Neuronal stem cell (in vitro differentiated cells): Measurements from ENCODE around the gene PMF1.
"Not testable (repeated sequence)": the region's sequence is repeated elsewhere in the genome, so short reads cannot be mapped to it uniquely, and the experiment has no call there.

Source experiments
- DNase-seq: peaks from one replicate; pipeline ENCODE4 v3.0.0-alpha.2; 2013; ENCODE audit warnings: low spot score
- H2AFZ ChIP-seq: one replicate; pipeline ENCODE4 v1.6.1; 2013; ENCODE audit warnings: mild to moderate bottlenecking, low read length, inconsistent platforms
- H2AK5ac ChIP-seq: 2 replicates; pipeline ENCODE4 v1.6.1; 2013; ENCODE audit warnings: low read depth, mild to moderate bottlenecking, inconsistent platforms, low read length, moderate library complexity, mixed read lengths
- H2BK120ac ChIP-seq: 2 replicates; pipeline ENCODE4 v1.6.1; 2013; ENCODE audit warnings: low read depth, mild to moderate bottlenecking, inconsistent platforms, low read length, moderate library complexity, mixed read lengths
- H2BK12ac ChIP-seq: one replicate; pipeline ENCODE4 v1.6.1; 2013; ENCODE audit warnings: low read length, inconsistent platforms
- H2BK15ac ChIP-seq: 2 replicates; pipeline ENCODE4 v1.6.1; 2013; ENCODE audit warnings: mild to moderate bottlenecking, low read length, inconsistent platforms, mixed read lengths
- H2BK5ac ChIP-seq: one replicate; pipeline ENCODE4 v1.6.1; 2013; ENCODE audit warnings: inconsistent platforms, mild to moderate bottlenecking, low read length, moderate library complexity
- H3K14ac ChIP-seq: one replicate; pipeline ENCODE4 v1.6.1; 2013; ENCODE audit warnings: low read length, inconsistent platforms
- H3K18ac ChIP-seq: 2 replicates; pipeline ENCODE4 v1.6.1; 2013; ENCODE audit warnings: low read length, inconsistent platforms
- H3K23ac ChIP-seq: 2 replicates; pipeline ENCODE4 v1.6.1; 2013; ENCODE audit warnings: low read depth, mild to moderate bottlenecking, mixed read lengths, low read length, inconsistent platforms; ENCODE audit not compliant: poor library complexity
- H3K27ac ChIP-seq: replicated peaks from 3 replicates; pipeline ENCODE4 v1.5.1; 2013; ENCODE audit warnings: low read length, inconsistent platforms
- H3K27me3 ChIP-seq, 3 experiments: 2 replicates each; pipeline ENCODE4 v1.6.1; 2013; ENCODE audit warnings: low read length in 3 of 3, mild to moderate bottlenecking in 2 of 3, inconsistent platforms in 1 of 3, low read depth in 1 of 3, mixed read lengths in 1 of 3, moderate library complexity in 1 of 3; ENCODE audit not compliant: control insufficient read depth in 3 of 3, insufficient read depth in 3 of 3
- H3K36me3 ChIP-seq, 2 donors: replicated peaks in 1 of 2; 2 replicates each; pipeline ENCODE4 v1.6.1; 2013; ENCODE audit warnings: low read length in 2 of 2; ENCODE audit not compliant: control insufficient read depth in 2 of 2, insufficient read depth in 2 of 2
- H3K4ac ChIP-seq: 2 replicates; pipeline ENCODE4 v1.6.1; 2013; ENCODE audit warnings: inconsistent platforms, mild to moderate bottlenecking, low read length, moderate library complexity
- H3K4me1 ChIP-seq, 2 donors: 1 replicate in 1 of 2; 2 replicates in 1 of 2; pipeline ENCODE4 v1.6.1; 2013; ENCODE audit warnings: low read length in 2 of 2, low read depth in 1 of 2; ENCODE audit not compliant: control insufficient read depth in 2 of 2, insufficient read depth in 1 of 2
- H3K4me2 ChIP-seq: one replicate; pipeline ENCODE4 v1.6.1; 2013; ENCODE audit warnings: mild to moderate bottlenecking, low read length, inconsistent platforms; ENCODE audit not compliant: insufficient read depth, poor library complexity, severe bottlenecking
- H3K4me3 ChIP-seq, 2 donors: 2 replicates each; pipeline ENCODE4 v1.5.1; 2013; ENCODE audit warnings: low read length in 2 of 2, mild to moderate bottlenecking in 2 of 2, inconsistent platforms in 1 of 2, moderate library complexity in 1 of 2
- H3K79me1 ChIP-seq: one replicate; pipeline ENCODE4 v1.6.1; 2013; ENCODE audit warnings: low read depth, mild to moderate bottlenecking, inconsistent platforms, low read length, moderate library complexity
- H3K9ac ChIP-seq: one replicate; pipeline ENCODE4 v1.6.1; 2013; ENCODE audit warnings: mild to moderate bottlenecking, low read depth, low read length, inconsistent platforms; ENCODE audit not compliant: poor library complexity
- H3K9me3 ChIP-seq, 2 donors: replicated peaks in 1 of 2; 2 replicates each; pipeline versions ENCODE3 to v1.6.1; 2013; ENCODE audit warnings: low read length in 2 of 2, mild to moderate bottlenecking in 2 of 2, inconsistent platforms in 1 of 2, low read depth in 1 of 2, mixed read lengths in 1 of 2, moderate library complexity in 1 of 2; ENCODE audit not compliant: control insufficient read depth in 2 of 2, insufficient read depth in 1 of 2
- H4K8ac ChIP-seq: one replicate; pipeline ENCODE4 v1.6.1; 2013; ENCODE audit warnings: low read depth, mild to moderate bottlenecking, inconsistent platforms, low read length, moderate library complexity
- H4K91ac ChIP-seq: one replicate; pipeline ENCODE4 v1.6.1; 2013; ENCODE audit warnings: low read length, low read depth, mild to moderate bottlenecking, inconsistent platforms; ENCODE audit not compliant: poor library complexity
- WGBS, 2 donors: extraction: QIAGEN DNeasy Blood & Tissue Kit; methylation state at CpG; one replicate each; pipeline ENCODE4 v1.1.7; 2013; ENCODE audit warnings: missing lambda C conversion rate in 2 of 2, mixed read lengths in 1 of 2; ENCODE audit not compliant: insufficient read length in 2 of 2, insufficient replicate concordance in 1 of 2; ENCODE audit errors: extremely low coverage in 2 of 2; 5-methylcytosine and 5-hydroxymethylcytosine counted together

The PMF1 gene

GRCh38 chr1:156190265-156190664 is 22.5 kb upstream of the PMF1 start:
- H3K4me3 ChIP-seq, H3K4ac ChIP-seq, H4K91ac ChIP-seq, H2AK5ac ChIP-seq, H3K27ac ChIP-seq, H3K9ac ChIP-seq, H2BK15ac ChIP-seq, H3K27me3 ChIP-seq, H3K4me2 ChIP-seq, H3K23ac ChIP-seq, H2BK5ac ChIP-seq, H3K36me3 ChIP-seq, H2BK120ac ChIP-seq, H3K79me1 ChIP-seq, H3K18ac ChIP-seq, H2AFZ ChIP-seq, H3K14ac ChIP-seq, DNase-seq, H4K8ac ChIP-seq: not testable (repeated sequence)
- Histone ChIP-seq H3K9me3 (peaks cover 0 to 16% of the 10 kb centered on the region in 2 donors), H2BK12ac (peak overlapping the region; percentile 18), H3K4me1 (peaks cover 2 to 10% of the 10 kb centered on the region in 2 donors)
- no CpG with 5 or more reads among the region's 4 CpGs for WGBS, 2 donors

- Histone ChIP-seq H3K27me3 (no peaks in the 10 kb centered on the region), H4K8ac (no peak overlapping the region), H3K4me2 (no peak overlapping the region), H2AK5ac (no peak overlapping the region), H3K23ac (no peak overlapping the region), H3K4ac (no peak overlapping the region), H2BK15ac (no peak overlapping the region), H2BK120ac (no peak overlapping the region), H3K4me1 (peaks cover 2 to 10% of the 10 kb centered on the region in 2 donors), H3K14ac (no peak overlapping the region), H2BK5ac (no peak overlapping the region), H3K79me1 (peaks cover 7% of the 10 kb centered on the region), H2AFZ (no peak overlapping the region), H2BK12ac (no peak overlapping the region), H3K18ac (no peak overlapping the region), H4K91ac (no peak overlapping the region), H3K27ac (no peak overlapping the region), H3K4me3 (no peak overlapping the region), H3K9me3 (peaks cover 0 to 8% of the 10 kb centered on the region in 2 donors), H3K36me3 (peaks cover 0 to under 1% of the 10 kb centered on the region in 2 donors), H3K9ac (no peak overlapping the region)
- WGBS, 2 donors: no CpG with 5 or more reads among the region's 4 CpGs
- DNase-seq: no peak
Measured at GRCh38 chr1:156191292-156191964, 21.4 kb upstream of the PMF1 start.

- Histone ChIP-seq H2BK5ac (no peak overlapping the region), H3K4me1 (peaks cover 2 to 10% of the 10 kb centered on the region in 2 donors), H3K4ac (no peak overlapping the region), H2BK12ac (no peak overlapping the region), H2BK15ac (no peak overlapping the region), H3K79me1 (peaks cover 7% of the 10 kb centered on the region), H3K14ac (no peak overlapping the region), H3K36me3 (peaks cover 0 to 2% of the 10 kb centered on the region in 2 donors), H3K4me2 (peak overlapping the region; percentile 47), H3K23ac (no peak overlapping the region), H3K9ac (no peak overlapping the region), H2BK120ac (no peak overlapping the region), H2AFZ (peak overlapping the region; percentile 89), H3K9me3 (peaks cover 0 to 8% of the 10 kb centered on the region in 2 donors), H2AK5ac (peak overlapping the region; percentile 2), H3K27ac (peak overlapping the region; percentile 45), H3K18ac (peak overlapping the region; percentile 53), H3K4me3 (no peak overlapping the region), H4K91ac (no peak overlapping the region), H4K8ac (no peak overlapping the region), H3K27me3 (no peaks in the 10 kb centered on the region)
- no CpG with 5 or more reads among the region's 7 CpGs for WGBS, 2 donors
- no peak for DNase-seq
Measured at GRCh38 chr1:156193208-156193487, 19.7 kb upstream of the PMF1 start.

GRCh38 chr1:156193488-156194299 is 19.1 kb upstream of the PMF1 start, which contains the start of gene SLC25A44:
Gene SLC25A44, plus strand, starts transcription at chr1:156194104. Its CDS starts 5,744 bp downstream, at chr1:156199848.
- Histone ChIP-seq H3K4me2 (peak within 1 kb of the TSS; percentile 77), H3K79me1 (peaks cover 7% of the 10 kb centered on the region), H2BK120ac (no peak within 1 kb of the TSS), H2AK5ac (peak within 1 kb of the TSS; percentile 18), H3K4ac (no peak within 1 kb of the TSS), H2BK12ac (no peak within 1 kb of the TSS), H3K18ac (peak within 1 kb of the TSS; percentile 61), H3K4me3 (peak within 1 kb of the TSS; percentile 77 to 92), H3K27me3 (no peaks in the 10 kb centered on the region), H4K91ac (no peak within 1 kb of the TSS), H3K9ac (peak within 1 kb of the TSS; percentile 91), H3K23ac (peak within 1 kb of the TSS; percentile 66), H2BK15ac (no peak within 1 kb of the TSS), H3K36me3 (peaks cover 0 to 2% of the 10 kb centered on the region in 2 donors), H3K27ac (peak within 1 kb of the TSS; percentile 45), H3K9me3 (peaks cover 0 to 7% of the 10 kb centered on the region in 2 donors), H2BK5ac (peak within 1 kb of the TSS; percentile 33), H4K8ac (no peak within 1 kb of the TSS), H3K4me1 (peaks cover 2 to 10% of the 10 kb centered on the region in 2 donors), H3K14ac (no peak within 1 kb of the TSS), H2AFZ (peak within 1 kb of the TSS; percentile 89)
- DNase-seq: peak; percentile 97
- no CpG with 5 or more reads among the region's 59 CpGs for WGBS, 2 donors
